ENCODE measurements around the gene SUGCT. TPM values are rescaled to one million over a fixed set of nuclear protein-coding genes. Genes with fewer than 3 reads are reported as not detected.

The SUGCT gene
- total RNA-seq, 1 experiment from 2014 or later: 4.6 TPM

DNA sequence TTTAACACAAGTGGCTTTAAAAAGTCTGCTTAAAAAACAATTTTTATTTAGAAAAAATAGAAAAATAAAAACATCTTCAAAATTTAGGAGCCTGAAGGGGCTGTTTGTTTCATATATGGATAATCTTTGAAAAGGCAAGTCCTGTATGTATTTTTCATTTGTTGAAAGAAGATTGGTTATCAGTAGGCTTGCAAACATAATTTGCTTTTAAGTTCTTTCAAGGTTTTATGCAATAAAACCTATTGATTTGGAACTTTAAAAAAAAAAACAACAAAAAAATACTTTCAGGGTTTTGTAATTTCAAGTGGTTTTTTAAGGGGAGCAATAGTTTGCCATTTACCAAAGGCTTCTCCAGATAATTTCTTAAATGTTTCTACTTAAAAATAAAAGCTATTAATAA, 36.0 kb upstream of the SUGCT start (continued):
- TF ChIP-seq, protein P1, sequence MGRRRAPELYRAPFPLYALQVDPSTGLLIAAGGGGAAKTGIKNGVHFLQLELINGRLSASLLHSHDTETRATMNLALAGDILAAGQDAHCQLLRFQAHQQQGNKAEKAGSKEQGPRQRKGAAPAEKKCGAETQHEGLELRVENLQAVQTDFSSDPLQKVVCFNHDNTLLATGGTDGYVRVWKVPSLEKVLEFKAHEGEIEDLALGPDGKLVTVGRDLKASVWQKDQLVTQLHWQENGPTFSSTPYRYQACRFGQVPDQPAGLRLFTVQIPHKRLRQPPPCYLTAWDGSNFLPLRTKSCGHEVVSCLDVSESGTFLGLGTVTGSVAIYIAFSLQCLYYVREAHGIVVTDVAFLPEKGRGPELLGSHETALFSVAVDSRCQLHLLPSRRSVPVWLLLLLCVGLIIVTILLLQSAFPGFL (CRISPR knock-in tag; IDR thresholded peaks at IDR 0.05; ENCODE audit: borderline replicate concordance): no peak

DNA sequence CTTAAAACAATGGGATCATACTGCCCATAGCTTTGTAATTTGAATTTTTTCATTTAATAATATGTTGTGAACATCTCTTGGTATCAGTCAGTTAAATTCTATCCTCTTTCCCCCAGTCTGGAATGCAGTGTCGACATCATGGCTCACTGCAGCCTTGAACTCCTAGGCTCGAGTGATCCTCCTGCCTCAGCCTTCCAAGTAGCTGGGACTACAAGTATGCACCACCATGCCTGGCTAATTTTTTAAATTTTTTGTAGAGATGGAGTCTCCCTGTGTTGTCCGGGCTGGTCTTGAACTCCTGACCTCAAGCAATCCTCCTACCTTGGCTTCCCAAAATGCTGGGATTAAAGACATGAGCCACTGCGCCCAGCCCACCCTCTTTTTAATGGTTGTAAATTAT, 35.0 kb upstream of the SUGCT start:
- CTCF ChIA-PET: no interaction called here
- H3K4me3 Mint-ChIP-seq: no peak overlapping the region
- POLR2A ChIA-PET: no interaction called here
- DNase-seq (ENCODE audit: low spot score) (no peak), ATAC-seq (no peak)
- no peaks in the 10 kb centered on the region for H3K27me3 Mint-ChIP-seq (ENCODE audit: low read depth)
- H3K9me3 Mint-ChIP-seq: no peaks in the 10 kb centered on the region
- no peak overlapping the region for H3K27ac Mint-ChIP-seq
- peaks cover 20% of the 10 kb centered on the region for H3K4me1 Mint-ChIP-seq
- TF ChIP-seq ZNF219 (CRISPR knock-in tag; IDR thresholded peaks at IDR 0.05; ENCODE audit: borderline replicate concordance) (no peak), PRRX2 (CRISPR knock-in tag; IDR thresholded peaks at IDR 0.05) (no peak), JUN (CRISPR knock-in tag; IDR thresholded peaks at IDR 0.05) (no peak), GTF2I (CRISPR knock-in tag; conservative IDR thresholded peaks at IDR 0.05) (no peak)
- TF ChIP-seq, protein P2, sequence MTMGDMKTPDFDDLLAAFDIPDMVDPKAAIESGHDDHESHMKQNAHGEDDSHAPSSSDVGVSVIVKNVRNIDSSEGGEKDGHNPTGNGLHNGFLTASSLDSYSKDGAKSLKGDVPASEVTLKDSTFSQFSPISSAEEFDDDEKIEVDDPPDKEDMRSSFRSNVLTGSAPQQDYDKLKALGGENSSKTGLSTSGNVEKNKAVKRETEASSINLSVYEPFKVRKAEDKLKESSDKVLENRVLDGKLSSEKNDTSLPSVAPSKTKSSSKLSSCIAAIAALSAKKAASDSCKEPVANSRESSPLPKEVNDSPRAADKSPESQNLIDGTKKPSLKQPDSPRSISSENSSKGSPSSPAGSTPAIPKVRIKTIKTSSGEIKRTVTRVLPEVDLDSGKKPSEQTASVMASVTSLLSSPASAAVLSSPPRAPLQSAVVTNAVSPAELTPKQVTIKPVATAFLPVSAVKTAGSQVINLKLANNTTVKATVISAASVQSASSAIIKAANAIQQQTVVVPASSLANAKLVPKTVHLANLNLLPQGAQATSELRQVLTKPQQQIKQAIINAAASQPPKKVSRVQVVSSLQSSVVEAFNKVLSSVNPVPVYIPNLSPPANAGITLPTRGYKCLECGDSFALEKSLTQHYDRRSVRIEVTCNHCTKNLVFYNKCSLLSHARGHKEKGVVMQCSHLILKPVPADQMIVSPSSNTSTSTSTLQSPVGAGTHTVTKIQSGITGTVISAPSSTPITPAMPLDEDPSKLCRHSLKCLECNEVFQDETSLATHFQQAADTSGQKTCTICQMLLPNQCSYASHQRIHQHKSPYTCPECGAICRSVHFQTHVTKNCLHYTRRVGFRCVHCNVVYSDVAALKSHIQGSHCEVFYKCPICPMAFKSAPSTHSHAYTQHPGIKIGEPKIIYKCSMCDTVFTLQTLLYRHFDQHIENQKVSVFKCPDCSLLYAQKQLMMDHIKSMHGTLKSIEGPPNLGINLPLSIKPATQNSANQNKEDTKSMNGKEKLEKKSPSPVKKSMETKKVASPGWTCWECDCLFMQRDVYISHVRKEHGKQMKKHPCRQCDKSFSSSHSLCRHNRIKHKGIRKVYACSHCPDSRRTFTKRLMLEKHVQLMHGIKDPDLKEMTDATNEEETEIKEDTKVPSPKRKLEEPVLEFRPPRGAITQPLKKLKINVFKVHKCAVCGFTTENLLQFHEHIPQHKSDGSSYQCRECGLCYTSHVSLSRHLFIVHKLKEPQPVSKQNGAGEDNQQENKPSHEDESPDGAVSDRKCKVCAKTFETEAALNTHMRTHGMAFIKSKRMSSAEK (CRISPR knock-in tag; IDR thresholded peaks at IDR 0.05; ENCODE audit: borderline replicate concordance): no peak
- TF ChIP-seq, protein P3, sequence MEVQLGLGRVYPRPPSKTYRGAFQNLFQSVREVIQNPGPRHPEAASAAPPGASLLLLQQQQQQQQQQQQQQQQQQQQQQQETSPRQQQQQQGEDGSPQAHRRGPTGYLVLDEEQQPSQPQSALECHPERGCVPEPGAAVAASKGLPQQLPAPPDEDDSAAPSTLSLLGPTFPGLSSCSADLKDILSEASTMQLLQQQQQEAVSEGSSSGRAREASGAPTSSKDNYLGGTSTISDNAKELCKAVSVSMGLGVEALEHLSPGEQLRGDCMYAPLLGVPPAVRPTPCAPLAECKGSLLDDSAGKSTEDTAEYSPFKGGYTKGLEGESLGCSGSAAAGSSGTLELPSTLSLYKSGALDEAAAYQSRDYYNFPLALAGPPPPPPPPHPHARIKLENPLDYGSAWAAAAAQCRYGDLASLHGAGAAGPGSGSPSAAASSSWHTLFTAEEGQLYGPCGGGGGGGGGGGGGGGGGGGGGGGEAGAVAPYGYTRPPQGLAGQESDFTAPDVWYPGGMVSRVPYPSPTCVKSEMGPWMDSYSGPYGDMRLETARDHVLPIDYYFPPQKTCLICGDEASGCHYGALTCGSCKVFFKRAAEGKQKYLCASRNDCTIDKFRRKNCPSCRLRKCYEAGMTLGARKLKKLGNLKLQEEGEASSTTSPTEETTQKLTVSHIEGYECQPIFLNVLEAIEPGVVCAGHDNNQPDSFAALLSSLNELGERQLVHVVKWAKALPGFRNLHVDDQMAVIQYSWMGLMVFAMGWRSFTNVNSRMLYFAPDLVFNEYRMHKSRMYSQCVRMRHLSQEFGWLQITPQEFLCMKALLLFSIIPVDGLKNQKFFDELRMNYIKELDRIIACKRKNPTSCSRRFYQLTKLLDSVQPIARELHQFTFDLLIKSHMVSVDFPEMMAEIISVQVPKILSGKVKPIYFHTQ (CRISPR knock-in tag; IDR thresholded peaks at IDR 0.05): no peak
- H3K36me3 Mint-ChIP-seq: peaks cover 3% of the 10 kb centered on the region

DNA sequence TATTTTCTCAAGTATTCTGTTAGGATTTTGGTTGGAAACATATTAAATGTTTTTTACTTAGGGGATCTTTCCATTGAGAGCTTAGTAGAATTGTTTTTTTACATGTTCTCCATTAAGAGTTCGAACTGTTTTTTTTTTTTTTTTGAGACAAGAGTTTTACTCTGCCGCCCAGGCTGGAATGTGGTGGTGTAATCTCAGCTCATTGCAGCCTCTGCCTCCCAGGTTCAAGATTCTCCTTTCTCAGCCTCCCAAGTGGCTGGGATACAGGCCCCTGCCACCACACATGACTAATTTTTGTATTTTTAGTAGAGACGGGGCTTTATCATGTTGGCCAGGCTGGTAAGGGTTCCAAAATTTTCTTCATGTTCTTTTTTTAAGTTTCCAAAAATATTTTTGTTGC, 33.6 kb upstream of the SUGCT start:
- H3K27me3 Mint-ChIP-seq (ENCODE audit: low read depth): no peaks in the 10 kb centered on the region
- H3K4me1 Mint-ChIP-seq: peaks cover 9% of the 10 kb centered on the region
- no peak for DNase-seq (ENCODE audit: low spot score)
- no peak overlapping the region for H3K4me3 Mint-ChIP-seq
- ATAC-seq: no peak
- ChIA-PET CTCF (interaction anchor here (1.5 kb wide), 1 partner anchor 49 kb away, joined by 4 read pairs; no protein-coding TSS in a partner anchor), POLR2A (no interaction called here)
- H3K9me3 Mint-ChIP-seq: no peaks in the 10 kb centered on the region
- H3K36me3 Mint-ChIP-seq: no peaks in the 10 kb centered on the region
- H3K27ac Mint-ChIP-seq: no peak overlapping the region
- TF ChIP-seq FOXP1 (CRISPR knock-in tag; IDR thresholded peaks at IDR 0.05; ENCODE audit: borderline replicate concordance) (no peak), ZNF263 (CRISPR knock-in tag; IDR thresholded peaks at IDR 0.05; ENCODE audit: low read depth) (no peak), HMGA2 (CRISPR knock-in tag; IDR thresholded peaks at IDR 0.05) (no peak), MXD4 (CRISPR knock-in tag; IDR thresholded peaks at IDR 0.05; ENCODE audit: borderline replicate concordance) (no peak), ZNF416 (CRISPR knock-in tag; IDR thresholded peaks at IDR 0.05) (no peak), ZBTB21 (CRISPR knock-in tag; IDR thresholded peaks at IDR 0.05; ENCODE audit: borderline replicate concordance) (no peak), ZNF317 (CRISPR knock-in tag; IDR thresholded peaks at IDR 0.05; ENCODE audit: borderline replicate concordance, low read depth) (no peak)
- TF ChIP-seq, protein P4, sequence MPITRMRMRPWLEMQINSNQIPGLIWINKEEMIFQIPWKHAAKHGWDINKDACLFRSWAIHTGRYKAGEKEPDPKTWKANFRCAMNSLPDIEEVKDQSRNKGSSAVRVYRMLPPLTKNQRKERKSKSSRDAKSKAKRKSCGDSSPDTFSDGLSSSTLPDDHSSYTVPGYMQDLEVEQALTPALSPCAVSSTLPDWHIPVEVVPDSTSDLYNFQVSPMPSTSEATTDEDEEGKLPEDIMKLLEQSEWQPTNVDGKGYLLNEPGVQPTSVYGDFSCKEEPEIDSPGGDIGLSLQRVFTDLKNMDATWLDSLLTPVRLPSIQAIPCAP (CRISPR knock-in tag; IDR thresholded peaks at IDR 0.05): no peak
- TF ChIP-seq, protein P5, sequence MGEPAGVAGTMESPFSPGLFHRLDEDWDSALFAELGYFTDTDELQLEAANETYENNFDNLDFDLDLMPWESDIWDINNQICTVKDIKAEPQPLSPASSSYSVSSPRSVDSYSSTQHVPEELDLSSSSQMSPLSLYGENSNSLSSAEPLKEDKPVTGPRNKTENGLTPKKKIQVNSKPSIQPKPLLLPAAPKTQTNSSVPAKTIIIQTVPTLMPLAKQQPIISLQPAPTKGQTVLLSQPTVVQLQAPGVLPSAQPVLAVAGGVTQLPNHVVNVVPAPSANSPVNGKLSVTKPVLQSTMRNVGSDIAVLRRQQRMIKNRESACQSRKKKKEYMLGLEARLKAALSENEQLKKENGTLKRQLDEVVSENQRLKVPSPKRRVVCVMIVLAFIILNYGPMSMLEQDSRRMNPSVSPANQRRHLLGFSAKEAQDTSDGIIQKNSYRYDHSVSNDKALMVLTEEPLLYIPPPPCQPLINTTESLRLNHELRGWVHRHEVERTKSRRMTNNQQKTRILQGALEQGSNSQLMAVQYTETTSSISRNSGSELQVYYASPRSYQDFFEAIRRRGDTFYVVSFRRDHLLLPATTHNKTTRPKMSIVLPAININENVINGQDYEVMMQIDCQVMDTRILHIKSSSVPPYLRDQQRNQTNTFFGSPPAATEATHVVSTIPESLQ (CRISPR knock-in tag; IDR thresholded peaks at IDR 0.05): no peak
- TF ChIP-seq, protein P2 (CRISPR knock-in tag; IDR thresholded peaks at IDR 0.05; ENCODE audit: borderline replicate concordance): no peak
